HFFc6 (cell line): ENCODE measurements around the gene CA6. TPM values are rescaled to one million over a fixed set of nuclear protein-coding genes. Genes with fewer than 3 reads are reported as not detected.

Experiments
- DNase-seq: peaks from one replicate; pipeline ENCODE4 v3.0.0-alpha.2; 2018
- H3K27ac Mint-ChIP-seq: 2 replicates; pipeline ENCODE4 v1.8.0; 2020; ENCODE audit warnings: mild to moderate bottlenecking, mixed read lengths
- H3K27me3 Mint-ChIP-seq: 2 replicates; pipeline ENCODE4 v1.8.0; 2021; ENCODE audit warnings: mild to moderate bottlenecking, moderate library complexity, mixed read lengths; ENCODE audit not compliant: insufficient read depth
- H3K36me3 Mint-ChIP-seq: 2 replicates; pipeline ENCODE4 v1.8.0; 2021; ENCODE audit warnings: low read depth, mixed read lengths
- H3K4me1 Mint-ChIP-seq: 2 replicates; pipeline ENCODE4 v1.8.0; 2020; ENCODE audit warnings: low read depth, mixed read lengths
- H3K4me3 Mint-ChIP-seq: 2 replicates; pipeline ENCODE4 v1.8.0; 2020; ENCODE audit warnings: mild to moderate bottlenecking, moderate library complexity, mixed read lengths
- H3K9me3 Mint-ChIP-seq: 2 replicates; pipeline ENCODE4 v1.8.0; 2020; ENCODE audit warnings: mild to moderate bottlenecking, mixed read lengths
- CTCF ChIP-seq: fragments of 200-600 bp; sonication (generic); IDR thresholded peaks from 2 replicates; pipeline ENCODE4 v1.5.0; 2021; ENCODE audit warnings: antibody characterized with exemption, mild to moderate bottlenecking
- total RNA-seq, 6 experiments: library from RNA; stranded (reverse); fragmentation: NEBNext Ultra II Directional; extraction: Animal tissue kit (Norgen Biotek cat#: 25700); gene quantifications; 2 replicates in 1 of 6; 3 replicates in 5 of 6; pipeline ENCODE4 v1.2.3, GENCODE V29; 2021

The CA6 gene
- total RNA-seq, 6 experiments from 2014 or later: not detected

- Mint-ChIP-seq H3K4me3 (no peak overlapping the region), H3K4me1 (peaks cover 24% of the 10 kb centered on the region; the same call in 1 of the 2 replicates), H3K36me3 (peaks cover 8% of the 10 kb centered on the region), H3K9me3 (no peaks in the 10 kb centered on the region; the same call in 1 of the 2 replicates), H3K27me3 (peaks cover under 1% of the 10 kb centered on the region), H3K27ac (no peak overlapping the region; the same call in 1 of the 2 replicates)
- DNase-seq: no peak
- TF ChIP-seq CTCF: no peak
Observed at GRCh38 chr1:8943498-8944405, 1.9 kb upstream of the CA6 start.

DNA sequence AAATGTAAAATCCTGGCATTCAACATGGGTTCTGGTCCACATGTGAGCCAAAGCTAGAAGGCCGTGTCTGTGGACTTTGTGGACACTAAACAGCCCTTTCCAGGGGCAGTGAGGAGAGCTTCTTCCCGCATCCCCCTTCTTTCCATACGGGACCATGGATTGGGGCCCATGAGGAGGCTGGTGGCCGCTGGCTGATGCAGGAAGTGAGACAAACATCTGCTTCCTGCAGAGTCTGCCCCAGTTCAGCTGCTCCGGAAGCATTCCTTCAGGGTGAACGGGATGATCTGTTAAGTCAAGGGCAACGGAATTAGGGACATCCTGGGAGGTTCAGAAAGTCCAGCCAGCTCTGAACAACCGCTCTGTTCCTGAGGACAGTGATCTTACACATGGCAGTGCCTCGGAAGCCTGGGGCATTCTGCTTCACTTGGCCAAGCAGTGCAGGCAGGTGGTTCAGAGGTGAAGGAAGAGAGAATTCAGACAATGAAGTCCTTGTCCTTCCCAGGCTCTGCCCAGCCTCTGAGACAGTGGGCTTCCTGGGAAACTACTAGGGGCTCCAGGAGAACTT lies 1.5 kb downstream of the CA6 start:
- Mint-ChIP-seq H3K4me1 (peaks cover 5% of the 10 kb centered on the region; the same call in 1 of the 2 replicates), H3K27ac (no peak overlapping the region)

DNA sequence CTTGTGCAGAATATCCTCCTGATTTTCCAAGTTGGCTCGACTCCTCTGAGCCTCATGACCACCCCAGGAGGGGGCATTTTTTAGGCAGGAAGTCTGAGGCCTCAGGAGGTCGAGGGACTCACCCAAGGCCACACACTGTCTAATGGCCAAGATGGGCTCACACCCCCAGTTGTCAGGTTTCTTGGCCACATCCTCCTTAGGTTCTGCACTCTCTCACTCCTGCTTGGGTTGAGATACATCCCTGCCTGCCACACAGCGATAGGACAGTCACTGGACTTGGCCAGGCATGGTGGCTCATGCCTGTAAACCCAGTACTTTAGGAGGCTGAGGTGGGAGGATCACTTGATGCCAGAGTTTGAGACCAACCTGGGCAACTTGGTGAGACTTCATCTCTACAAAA lies 4.6 kb downstream of the CA6 start:
- H3K27ac Mint-ChIP-seq: no peak overlapping the region
- peaks cover 12% of the 10 kb centered on the region; the same call in 1 of the 2 replicates for H3K27me3 Mint-ChIP-seq
- H3K4me3 Mint-ChIP-seq: no peak overlapping the region
- H3K9me3 Mint-ChIP-seq: no peaks in the 10 kb centered on the region
- no peaks in the 10 kb centered on the region for H3K4me1 Mint-ChIP-seq
- DNase-seq: no peak
- H3K36me3 Mint-ChIP-seq: no peaks in the 10 kb centered on the region
- TF ChIP-seq CTCF: no peak

More for the DNA sequence above, 1.5 kb downstream of the CA6 start:
- Mint-ChIP-seq H3K9me3 (no peaks in the 10 kb centered on the region), H3K36me3 (no peaks in the 10 kb centered on the region), H3K27me3 (peaks cover 12% of the 10 kb centered on the region; the same call in 1 of the 2 replicates), H3K4me3 (no peak overlapping the region)
- TF ChIP-seq CTCF: no peak
- no peak for DNase-seq

GRCh38 chr1:8951231-8951630 lies 5.6 kb downstream of the CA6 start:
- peaks cover 15% of the 10 kb centered on the region; the same call in 1 of the 2 replicates for H3K27me3 Mint-ChIP-seq
- H3K36me3 Mint-ChIP-seq: no peaks in the 10 kb centered on the region
- H3K27ac Mint-ChIP-seq: no peak overlapping the region
- H3K4me3 Mint-ChIP-seq: no peak overlapping the region
- DNase-seq: no peak
- no peaks in the 10 kb centered on the region for H3K4me1 Mint-ChIP-seq
- no peaks in the 10 kb centered on the region for H3K9me3 Mint-ChIP-seq
- no peak for TF ChIP-seq CTCF

DNA sequence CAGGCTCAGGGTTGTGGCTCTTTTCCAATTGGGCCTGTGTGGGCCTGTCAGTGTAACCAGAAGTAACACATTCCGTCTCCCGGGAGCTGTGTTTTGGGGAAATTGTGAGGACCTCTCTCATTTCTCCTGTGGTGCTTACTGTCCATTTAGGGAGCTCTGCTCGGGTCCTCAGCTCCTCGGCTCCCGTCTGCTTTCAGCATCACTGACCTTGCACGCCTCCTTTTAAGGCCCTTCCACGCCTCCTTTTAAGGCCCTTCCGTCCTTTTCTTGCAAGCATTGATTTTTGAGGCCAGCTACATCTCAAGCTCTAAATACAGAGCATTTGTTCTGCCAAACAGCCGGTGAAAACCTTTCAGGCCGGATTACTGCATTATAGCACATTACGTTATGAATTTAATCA lies 9.7 kb downstream of the CA6 start:
- Mint-ChIP-seq H3K4me1 (no peaks in the 10 kb centered on the region), H3K27me3 (peaks cover 21% of the 10 kb centered on the region; the same call in 1 of the 2 replicates), H3K27ac (no peak overlapping the region), H3K4me3 (no peak overlapping the region), H3K9me3 (no peaks in the 10 kb centered on the region), H3K36me3 (peaks cover 3% of the 10 kb centered on the region; the same call in 1 of the 2 replicates)
- no peak for TF ChIP-seq CTCF
- DNase-seq: no peak
